Thyroid gland (tissue), 4 donors: ENCODE data around the gene PDE6A.

Experiments
- CTCF ChIP-seq, 6 experiments: fragments of 200-600 bp in 3 of 6; fragments of 450-650 bp in 3 of 6; sonication (generic) in 3 of 6; IDR thresholded peaks; one replicate each; pipeline ENCODE4 v1.5.1; 2016 to 2019; ENCODE audit warnings: antibody characterized with exemption in 6 of 6, mild to moderate bottlenecking in 2 of 6, inconsistent platforms in 1 of 6, moderate library complexity in 1 of 6
- POLR2A ChIP-seq, 2 donors: fragments of 450-650 bp; IDR thresholded peaks; one replicate each; pipeline ENCODE4 v1.6.1; 2017; ENCODE audit warnings: antibody characterized with exemption in 2 of 2, mild to moderate bottlenecking in 2 of 2, moderate library complexity in 1 of 2

GRCh38 chr5:149951138-149951749 lies 6.7 kb upstream of the PDE6A start:
- TF ChIP-seq CTCF (IDR thresholded peaks at IDR 0.05) (no peak), POLR2A (IDR thresholded peaks at IDR 0.05) (no peak)
